Measurements from ENCODE around the gene VPS26C.

Gene VPS26C

DNA sequence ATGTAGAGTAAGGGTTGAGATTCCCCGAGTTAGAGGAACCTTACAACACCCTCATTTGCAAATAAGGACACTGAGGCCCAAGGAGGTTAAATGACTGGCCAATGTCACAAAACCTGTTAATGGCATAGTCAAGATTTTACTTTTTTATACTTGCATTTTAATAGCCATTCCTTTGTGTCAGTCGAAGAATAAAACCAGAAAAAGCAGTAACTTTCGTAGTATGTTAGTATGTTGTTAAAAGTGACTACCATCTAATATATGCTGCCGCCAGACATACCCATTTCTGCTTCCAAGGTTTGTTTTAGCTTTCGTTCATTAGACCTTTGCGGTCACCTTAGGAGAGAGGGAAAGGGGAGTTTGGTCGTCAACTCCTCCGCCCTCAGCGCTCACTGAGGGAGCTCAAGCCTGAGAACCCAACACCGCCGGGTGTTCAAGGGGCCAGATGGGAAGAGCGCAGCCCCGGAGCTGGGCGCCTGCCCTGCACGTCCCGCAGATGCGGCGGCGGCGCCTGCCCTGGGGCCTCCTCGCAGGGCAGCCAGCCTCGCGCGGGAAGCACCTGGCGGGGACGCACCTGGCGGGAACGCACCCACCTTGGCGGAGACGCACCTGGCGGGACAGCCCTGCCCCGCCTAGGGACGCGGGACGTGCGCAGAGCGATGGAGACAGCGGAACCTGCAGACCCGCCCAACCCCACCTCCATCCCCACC, 466 bp downstream of the VPS26C start:
- peak in 10 of 56 donors; percentile 28 to 69 (median 51) for DNase-seq

DNA sequence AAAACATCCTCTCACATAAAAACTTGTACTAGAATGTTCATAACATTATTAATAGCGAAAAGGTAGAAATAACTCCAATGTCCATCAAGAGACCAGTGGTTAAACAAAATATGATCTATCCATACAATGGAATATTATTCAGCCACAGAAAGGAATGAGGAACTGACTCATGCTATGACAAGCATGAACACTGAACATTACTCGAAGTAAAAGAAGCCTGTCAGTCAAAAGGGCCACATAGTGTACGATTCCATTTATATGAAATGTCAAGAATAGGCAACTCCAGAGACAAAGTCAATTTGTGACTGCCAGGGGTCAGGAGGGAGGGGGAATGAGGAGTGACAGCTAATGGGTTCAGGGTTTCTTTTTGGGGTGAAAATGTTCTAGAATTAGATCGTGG, 2.3 kb downstream of the VPS26C start:
- DNase-seq = no peak

DNA sequence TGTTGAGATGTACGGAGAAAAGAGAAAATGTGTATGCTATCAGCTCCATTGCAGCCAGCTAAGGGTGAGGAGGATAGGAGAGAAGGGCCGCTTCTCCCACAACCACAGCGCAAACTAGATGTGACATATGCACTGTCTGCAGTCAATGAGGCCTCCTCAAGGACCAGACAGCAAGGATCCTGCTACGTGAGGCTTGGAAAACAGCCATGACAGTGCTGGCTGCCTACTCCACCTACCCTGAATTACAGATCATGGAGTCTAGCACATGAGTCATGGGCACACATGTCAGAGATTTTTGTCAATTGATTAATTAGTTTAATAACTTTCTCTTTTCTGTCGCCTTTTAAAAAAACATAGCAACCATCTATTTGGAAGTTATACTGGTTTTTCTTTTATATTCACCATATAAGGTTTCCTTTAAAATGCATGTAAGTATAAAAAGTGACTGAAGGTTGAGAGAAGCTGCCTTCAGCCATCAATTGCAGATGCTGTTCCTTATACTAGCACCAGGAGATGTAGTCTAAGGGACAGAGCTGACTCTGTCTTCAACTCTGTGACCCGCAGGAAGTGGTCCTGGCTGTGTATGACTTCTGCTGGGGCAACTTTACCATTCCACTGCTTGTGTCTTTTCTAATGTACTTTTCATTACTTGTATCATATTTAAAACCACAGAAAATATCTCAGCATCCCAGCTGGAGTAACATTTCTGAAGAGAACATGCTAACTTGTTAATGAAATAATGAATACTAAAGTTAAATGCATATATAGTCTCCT, 3.1 kb downstream of the VPS26C start:
- DNase-seq = peak in 5 of 56 donors; percentile 4 to 22 (median 6)

DNA sequence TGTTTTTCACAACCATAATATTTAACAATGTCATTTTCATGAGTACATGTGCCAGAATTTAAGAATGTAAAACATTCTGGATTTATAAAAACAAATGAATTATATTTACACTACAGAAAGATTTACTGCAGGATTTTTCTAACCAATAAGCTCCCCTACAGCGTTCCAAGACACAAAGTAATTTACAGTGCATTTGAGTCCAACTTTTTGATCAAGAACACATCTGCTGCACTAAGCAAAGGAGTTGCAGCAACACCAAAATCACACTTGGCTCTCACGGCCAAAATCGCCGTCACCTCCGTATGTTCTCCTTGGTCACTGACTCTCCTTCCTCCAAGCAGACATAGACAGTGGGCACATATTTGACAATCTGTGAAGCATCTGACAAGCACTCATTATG, 7.7 kb downstream of the VPS26C start:
- no peak for DNase-seq

DNA sequence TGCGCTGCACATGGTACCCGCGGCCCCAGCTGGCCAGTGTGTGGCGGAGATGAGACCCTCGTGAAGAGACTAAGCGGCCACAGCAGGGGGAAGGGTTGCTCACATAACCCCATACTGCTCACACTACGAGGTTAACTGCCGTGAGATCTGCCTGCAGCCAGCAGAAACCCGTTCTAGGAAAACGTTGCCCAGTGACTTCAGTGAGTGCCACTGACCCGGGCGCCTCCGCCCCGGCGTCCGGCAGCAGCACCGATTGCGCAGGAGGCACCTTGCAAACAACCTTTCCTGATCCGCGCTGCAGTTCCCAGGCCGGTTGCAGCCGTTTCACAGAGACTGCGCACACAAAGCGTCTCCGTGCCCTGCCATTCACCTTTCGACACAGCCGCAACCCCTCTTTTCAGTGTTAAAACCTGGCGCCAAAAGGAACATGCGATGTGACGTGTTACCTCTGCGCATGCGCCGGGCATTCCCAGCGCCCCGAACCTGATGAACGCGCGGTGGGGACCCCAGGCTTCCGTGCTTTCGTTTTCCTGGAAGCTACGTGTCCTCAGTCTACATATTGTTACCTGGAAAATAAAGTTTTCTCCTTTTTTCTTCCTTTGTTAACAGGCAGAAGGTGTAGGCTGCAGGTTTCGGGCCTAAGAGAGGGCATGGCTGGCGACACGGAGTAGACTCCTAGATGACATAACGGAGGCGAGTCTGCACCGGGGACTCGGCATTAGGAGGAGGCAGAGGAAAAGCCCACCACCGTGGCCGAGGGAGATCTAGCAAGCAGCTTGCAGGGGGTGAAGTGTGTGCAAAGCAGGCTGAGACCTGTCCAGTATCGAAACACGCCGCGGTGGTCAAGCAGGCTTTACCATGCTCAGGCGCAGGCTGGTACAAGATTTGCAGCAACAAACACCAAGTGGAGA, 8.9 kb downstream of the VPS26C start:
- peak in 50 of 56 donors; percentile 13 to 79 (median 48) for DNase-seq

DNA sequence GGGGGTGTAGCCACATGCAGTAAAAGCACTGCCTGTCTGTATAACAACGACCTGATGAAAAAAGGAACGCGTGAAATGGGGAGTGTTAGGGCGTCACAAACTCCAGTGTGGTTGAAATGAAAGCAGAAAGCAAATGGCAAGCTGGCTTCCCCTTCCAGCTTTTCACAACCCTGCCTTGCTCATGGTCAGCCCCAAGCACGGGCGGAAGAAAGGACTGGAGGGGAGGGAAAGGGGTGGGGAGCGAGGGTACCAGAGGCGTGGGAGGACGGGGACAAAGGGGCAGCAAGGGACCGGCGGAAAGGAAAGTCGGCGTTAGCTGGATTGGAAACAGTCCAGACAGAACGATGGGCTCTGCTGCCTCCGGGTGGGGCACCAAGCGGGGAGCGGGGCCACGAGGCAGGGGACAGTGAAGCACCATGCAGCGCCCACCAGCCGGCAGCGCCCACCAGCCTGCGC, 9.6 kb downstream of the VPS26C start:
- DNase-seq = peak in 4 of 56 donors; percentile 2 to 36 (median 23)

DNA sequence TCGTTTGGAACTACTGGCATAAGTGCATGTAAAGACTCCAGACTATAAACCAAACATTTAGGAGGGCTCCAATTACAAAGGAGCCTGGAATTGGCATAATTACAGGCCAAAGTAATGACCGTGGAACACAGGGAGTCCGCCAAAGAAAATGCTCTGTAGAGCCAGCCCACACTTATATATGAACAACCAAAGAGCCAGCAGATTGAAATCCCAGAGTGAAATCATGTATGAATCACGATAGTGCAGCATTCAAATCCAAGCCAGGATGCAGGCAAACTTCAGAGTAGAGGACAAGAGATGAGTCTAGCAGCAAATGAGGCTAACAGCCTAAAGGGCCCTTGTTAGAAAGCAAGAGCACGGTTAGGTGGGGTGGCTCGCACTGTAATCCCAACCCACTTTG, 13.1 kb downstream of the VPS26C start:
- DNase-seq = no peak

DNA sequence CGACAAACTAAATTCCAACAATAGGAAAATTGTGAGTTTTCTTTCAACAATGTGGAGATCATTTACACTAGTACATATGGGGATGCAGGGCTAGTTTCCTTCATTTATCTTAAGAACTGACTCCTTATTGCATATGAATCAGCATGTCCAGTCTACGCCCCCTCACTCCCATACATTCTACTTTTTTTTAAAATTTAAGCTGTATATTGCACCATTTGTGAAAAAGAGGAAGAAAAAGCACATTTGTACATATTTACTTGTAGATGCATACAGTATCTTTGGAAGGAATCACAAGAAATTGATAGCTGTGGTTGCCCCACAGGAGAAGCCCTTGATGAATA, 15.9 kb downstream of the VPS26C start:
- DNase-seq = no peak

DNA sequence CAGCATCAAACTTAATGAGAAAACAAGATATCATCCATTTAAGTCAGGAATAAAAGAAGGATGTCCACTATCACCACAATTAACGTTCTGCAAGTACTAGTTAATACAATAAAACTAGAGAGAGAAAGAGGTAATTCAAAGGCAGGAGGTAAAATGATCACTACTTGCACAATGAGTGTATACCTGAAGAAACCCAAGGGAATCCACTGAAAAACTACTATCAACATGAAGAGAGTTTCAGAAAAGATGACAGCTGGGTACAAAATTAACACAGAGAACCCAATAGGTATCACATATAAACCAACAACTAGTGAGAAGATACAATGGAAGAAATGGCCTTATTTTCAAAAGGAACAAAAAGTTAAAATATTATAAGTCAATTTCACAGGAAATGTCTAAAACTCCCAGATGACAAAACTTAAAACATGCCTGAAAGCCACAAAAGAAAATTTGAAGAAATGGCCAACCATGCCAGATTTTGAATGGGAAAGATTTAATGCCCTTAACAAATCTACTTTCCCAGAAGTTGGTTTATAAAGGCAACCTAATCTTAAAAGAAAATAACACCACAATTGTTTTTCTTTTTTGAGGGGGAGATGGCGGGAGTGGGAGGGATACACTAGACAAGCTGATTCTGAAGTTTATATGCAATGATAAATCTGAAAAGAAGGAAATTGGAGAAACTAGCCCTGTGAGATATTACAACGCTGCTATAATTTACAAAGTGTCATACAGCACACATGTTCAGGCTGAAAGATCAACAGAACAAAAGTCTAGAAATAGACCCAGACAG, 17.8 kb downstream of the VPS26C start:
- DNase-seq = no peak

DNA sequence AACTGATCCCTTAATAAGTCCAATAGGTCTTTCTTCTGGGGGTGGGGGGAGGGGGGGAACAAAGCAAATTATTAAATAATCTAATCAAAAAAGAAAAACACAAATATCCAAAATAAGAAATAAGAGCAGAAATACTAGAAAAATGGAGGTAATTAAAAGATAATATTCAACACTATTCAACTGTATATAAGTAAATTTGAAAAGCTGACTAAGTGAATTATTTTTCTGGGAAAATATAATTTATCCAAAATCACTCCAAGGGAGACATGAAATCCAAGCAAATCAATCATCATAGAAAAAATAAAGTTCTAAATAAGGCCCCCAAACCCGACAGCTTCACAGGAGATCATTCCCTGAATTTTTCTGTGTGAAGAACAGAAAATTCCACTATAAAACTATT, 18.8 kb downstream of the VPS26C start:
- no peak for DNase-seq

DNA sequence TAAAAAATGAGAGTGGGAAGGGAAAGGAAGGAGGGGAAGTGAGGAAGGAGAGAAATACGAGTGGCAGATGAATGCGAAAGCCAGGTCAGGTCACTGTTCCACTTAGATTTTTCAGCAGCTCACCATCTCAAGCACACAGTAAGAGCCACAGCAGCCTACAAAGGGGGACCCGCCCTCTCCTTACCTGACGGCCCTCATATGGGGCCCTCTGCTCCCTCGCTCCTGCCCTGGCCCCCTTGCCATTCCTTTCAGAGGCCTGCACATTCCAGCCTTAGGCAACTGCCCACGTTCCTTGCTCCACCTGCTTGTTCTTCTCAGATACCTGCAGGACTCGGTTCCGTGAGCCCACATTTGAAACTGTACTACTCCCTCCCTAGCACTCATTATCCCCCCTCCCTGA, 22.0 kb downstream of the VPS26C start:
- DNase-seq = no peak

DNA sequence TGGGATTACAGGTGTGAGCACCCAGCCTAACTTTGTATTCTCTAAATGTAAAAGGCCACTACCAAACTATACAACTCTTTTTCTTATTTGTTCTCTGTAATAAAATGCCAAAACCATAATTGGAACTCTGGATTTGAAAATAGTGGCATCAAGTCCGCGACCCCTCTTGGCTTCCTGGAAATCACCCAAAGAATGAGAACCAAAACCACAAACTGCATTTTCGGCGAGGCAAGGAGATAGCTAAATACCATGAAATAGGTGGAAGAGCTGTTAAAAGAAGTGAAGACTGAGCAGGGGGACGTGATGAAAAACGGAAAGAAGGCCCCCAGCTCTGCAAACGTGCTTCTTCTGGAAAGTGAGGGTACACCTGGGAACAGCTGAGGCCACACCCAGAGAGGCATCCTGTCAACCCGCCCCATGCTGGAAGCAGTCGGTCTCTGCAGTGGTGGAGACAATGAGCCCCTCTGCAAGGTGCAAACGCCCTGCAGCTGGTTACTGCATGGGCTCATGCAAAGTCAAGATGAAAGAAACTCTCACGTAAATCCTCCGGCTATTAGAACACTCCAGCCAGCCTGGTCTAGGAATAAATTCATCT, 22.5 kb downstream of the VPS26C start:
- DNase-seq = no peak

DNA sequence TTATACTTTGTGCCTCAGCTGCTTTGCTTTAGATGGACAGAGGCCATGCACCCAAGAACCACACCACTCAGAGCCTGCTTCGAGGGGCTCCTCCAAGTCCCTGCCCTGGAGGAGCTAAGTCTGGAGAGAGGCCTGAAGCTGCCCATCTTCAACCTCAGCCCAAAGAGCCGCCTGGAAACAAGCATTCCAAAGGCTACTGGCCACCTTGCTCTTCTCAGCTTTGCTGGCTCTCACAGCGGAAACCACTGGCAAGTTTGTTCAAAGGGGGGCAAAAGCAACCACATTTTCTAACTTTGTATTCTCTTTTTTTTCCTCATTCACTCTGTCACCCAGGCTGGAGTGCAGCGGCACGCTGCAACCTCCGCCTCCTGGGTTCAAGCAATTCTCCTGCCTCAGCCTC, 23.2 kb downstream of the VPS26C start:
- DNase-seq = no peak

DNA sequence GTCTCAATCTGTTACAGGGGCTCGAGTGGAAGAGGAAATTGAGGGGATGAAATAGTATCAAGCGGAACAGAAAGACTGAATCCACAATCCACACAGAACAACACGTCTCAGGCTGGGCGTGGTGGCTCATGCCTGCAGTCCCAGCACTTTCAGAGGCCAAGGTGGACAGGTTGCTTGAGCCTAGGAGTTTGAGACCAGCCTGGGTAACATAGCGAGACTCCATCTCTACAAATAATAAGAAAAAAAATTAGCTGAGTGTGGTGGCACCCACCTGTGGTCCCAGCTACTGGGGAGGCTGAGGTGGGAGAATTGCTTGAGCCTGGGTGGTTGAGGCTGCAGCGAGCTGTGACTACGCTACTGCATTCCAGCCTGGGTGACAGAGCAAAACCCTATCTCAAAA, 25.7 kb downstream of the VPS26C start:
- DNase-seq = no peak

DNA sequence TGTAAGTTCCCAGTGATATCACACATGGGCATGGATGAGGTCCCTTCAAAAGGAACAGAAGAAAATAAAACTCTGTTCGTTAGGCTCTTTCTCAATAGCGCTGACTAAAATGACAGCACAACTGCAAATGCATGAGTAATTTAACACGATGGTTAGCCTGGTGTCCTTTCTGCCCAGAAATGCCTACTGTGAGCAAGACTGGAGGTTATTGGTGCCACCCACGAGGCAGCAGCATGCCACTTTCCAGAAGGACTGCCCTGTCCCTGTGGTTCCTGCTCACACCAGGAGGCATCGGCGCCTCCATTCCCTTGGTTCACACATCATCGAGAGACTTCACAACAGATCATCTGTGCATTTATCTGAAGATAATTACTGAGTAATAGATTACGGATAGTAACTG, 26.2 kb downstream of the VPS26C start:
- no peak for DNase-seq

DNA sequence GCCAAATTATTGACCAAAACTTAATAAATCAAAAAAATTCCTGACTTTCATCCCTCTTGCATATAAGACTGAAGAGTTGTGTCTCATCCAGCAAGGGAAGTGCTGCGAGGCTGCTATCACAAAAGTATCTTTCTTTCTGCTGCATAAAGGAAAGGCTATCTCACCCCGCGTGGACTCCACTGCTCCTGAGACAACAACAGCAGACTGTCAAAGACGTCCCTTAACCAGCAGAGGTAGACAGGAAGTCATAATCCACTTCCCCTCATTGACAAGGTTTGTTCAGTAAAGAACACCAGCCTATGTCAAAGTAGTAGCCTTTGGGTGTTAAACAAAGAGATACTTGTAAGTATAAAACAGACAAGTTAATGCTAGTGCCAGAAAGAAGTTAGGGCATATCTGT, 29.4 kb downstream of the VPS26C start:
- DNase-seq = no peak

DNA sequence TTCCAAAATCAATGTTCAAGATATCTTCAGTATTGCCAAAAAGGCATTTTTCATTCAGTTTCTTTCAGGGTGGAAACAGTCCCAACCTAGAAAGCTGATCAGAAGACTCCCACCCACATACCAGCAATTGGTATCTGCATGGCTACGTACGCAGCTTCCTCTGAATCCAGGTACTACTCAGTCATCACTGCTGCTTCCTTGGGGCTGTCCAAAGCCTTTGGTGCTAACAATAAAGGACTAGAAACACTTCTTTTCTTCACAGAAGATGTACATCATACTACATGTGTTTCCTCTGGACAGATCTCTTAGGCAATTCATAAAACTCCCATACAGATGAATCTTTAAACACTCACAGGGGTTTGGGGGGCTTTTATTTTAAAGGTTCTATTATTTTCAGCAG, 29.8 kb downstream of the VPS26C start:
- no peak for DNase-seq

DNA sequence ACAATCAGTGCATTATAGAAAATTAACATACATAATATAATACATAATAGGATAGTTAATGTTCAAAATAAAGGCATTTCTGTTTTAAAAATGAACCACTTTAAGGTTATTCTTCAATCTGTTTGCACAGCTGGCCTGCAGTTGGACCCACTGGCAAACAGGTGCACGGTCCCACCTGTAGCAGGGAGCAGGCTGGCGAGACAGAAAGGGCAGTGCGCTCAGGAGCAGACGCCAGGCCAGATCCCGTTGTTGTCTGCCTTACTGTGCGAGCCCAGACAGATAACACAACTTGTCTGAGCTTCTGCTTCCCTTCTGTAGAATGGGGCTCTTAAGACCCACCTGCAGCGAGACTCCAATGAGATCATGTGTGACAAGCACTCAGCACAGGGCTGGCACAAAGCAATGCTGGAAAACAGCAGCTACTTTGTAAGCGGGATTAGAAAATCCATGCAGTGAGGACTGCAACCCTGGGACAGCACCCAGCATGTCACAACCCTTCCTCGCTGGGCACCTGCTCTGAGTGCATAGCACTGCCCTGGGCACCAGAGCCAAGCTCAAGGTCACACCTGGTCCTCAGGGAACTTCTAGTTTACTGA, 33.5 kb downstream of the VPS26C start:
- no peak for DNase-seq

DNA sequence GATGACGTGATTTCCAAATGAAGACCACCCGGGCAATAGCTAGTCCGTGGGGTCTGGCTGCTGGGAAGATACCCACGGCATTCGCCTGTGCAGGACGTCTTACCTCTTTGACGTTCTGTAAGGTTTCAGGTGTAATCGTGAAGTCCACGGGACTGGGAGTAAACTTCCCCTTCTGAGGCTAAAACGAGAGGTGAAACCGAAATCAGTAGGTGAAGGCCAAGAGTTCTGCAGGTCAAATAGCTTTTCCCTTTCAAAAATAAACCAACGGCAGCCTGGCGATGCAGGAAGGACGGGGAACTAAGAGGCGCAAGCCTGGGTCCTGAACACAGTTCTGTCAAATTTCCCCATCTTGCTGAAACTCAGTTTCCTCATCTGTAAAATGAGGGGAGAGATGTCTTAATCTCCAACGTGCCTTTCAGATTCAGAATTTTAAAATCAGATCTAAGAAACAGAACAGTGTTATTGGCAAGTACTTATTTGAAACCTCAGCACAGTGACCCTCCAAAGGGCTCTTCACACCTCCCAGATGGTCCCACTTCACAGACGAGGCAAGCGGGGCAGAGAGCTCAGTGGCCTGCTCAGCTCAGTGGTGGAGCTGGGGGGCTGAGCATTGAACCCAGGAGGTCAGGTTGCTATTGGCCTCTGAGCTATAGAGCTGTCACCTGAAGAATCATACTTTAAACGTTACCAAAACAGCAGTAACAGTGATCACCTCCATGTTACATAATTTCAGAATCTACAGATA, 34.7 kb downstream of the VPS26C start:
- DNase-seq = no peak

DNA sequence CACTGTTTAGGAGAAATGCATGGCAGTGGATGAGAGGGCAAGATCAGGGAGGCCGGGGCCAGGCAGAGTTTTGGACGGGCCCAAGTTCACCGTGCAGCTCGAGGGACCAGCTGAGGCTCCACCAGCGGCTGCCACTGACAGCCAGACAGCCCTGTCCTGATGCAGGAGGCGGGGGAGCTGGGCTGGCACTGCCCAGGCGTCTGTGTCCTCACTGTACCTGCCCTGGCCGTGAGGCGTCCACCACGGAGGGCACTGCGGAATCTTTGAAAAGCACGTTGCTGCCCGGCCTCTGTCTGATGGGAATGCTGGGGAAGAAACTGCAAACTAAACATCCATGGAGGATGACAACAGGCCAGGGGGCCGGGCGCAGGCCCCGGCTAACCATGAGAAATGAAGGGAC, 35.5 kb downstream of the VPS26C start:
- no peak for DNase-seq

Measured in nucleus accumbens (tissue), 56 donors.